Heart right ventricle (tissue), 16 donors: ENCODE measurements around the gene ZNF778. TPM values are rescaled to one million over a fixed set of nuclear protein-coding genes. Genes with fewer than 3 reads are reported as not detected.

Experiments
- ATAC-seq, 8 donors: fragments of 200-7000 bp; cut with Tn5 transposase; one replicate each; pipeline ENCODE4 v1.9.1; 2020; ENCODE audit warnings: mild to moderate bottlenecking in 8 of 8, moderate library complexity in 8 of 8, moderate number of reproducible peaks in 1 of 8
- DNase-seq, 2 donors: peaks; one replicate each; pipeline ENCODE4 v3.0.0-alpha.2; 2020
- H3K27ac ChIP-seq, 10 donors: fragments of 200-600 bp; sonication (generic) in 2 of 10; one replicate each; pipeline versions ENCODE4 v1.5.0 to v1.8.0; 2020 to 2022; ENCODE audit warnings: mild to moderate bottlenecking in 3 of 10
- H3K27me3 ChIP-seq, 7 donors: fragments of 200-600 bp; one replicate each; pipeline ENCODE4 v1.8.0; 2021 to 2022; ENCODE audit warnings: mild to moderate bottlenecking in 2 of 7
- H3K36me3 ChIP-seq, 9 donors: fragments of 200-600 bp; sonication (generic) in 1 of 9; one replicate each; pipeline versions ENCODE4 v1.5.0 to v1.8.0; 2020 to 2022; ENCODE audit warnings: mild to moderate bottlenecking in 2 of 9
- H3K4me1 ChIP-seq, 9 donors: fragments of 200-600 bp; sonication (generic) in 1 of 9; one replicate each; pipeline versions ENCODE4 v1.5.0 to v1.8.0; 2020 to 2022; ENCODE audit warnings: mild to moderate bottlenecking in 4 of 9
- H3K4me3 ChIP-seq, 10 donors: fragments of 200-600 bp; sonication (generic) in 2 of 10; one replicate each; pipeline versions ENCODE4 v1.5.0 to v1.8.0; 2020 to 2022; ENCODE audit warnings: mild to moderate bottlenecking in 7 of 10, moderate library complexity in 2 of 10
- H3K9me3 ChIP-seq, 11 donors: fragments of 200-600 bp in 10 of 11; sonication (generic) in 2 of 11; one replicate each; pipeline versions ENCODE4 v1.5.0 to v1.8.0; 2013 to 2022; ENCODE audit warnings: mild to moderate bottlenecking in 2 of 11, control low read depth in 1 of 11, moderate library complexity in 1 of 11
- CTCF ChIP-seq, 9 donors: fragments of 200-600 bp; sonication (generic) in 2 of 9; IDR thresholded peaks; one replicate each; pipeline versions ENCODE4 v1.5.0 to v1.8.0; 2021 to 2022; ENCODE audit warnings: antibody characterized with exemption in 9 of 9, mild to moderate bottlenecking in 5 of 9, moderate library complexity in 1 of 9
- WGBS, 2 donors: extraction: QIAGEN DNeasy Blood & Tissue Kit; methylation state at CpG; one replicate each; pipeline ENCODE4 v1.1.7; 2013; ENCODE audit warnings: inconsistent platforms in 1 of 2; 5-methylcytosine and 5-hydroxymethylcytosine counted together
- intact Hi-C, 10 donors: fragments of 100-400 bp; cut with DNase I; formaldehyde crosslinking; loops; one replicate each; pipeline versions ENCODE4 v1.11.1 to v1.14.2; 2022
- polyA plus RNA-seq, 2 donors: library from polyadenylated mRNA; stranded (reverse); fragments of 200-250 nt; gene quantifications; one replicate each; pipeline ENCODE4 v1.2.3, GENCODE V29; 2013
- total RNA-seq, 10 donors: library from RNA; stranded (reverse); fragmentation: NEBNext Ultra II Directional in 3 of 10; extraction: Animal tissue kit (Norgen Biotek cat#: 25700) in 3 of 10; gene quantifications; one replicate each; pipeline versions ENCODE4 v1.2.1 to v1.2.4, GENCODE V29; 2021 to 2023
- donor health status: Arrhythmogenic right ventricular cardiomyopathy.
- donor health status: ischemic (EF 13 %, LVEDD 7.1; RV severe dilation, severe dysfunction).
- donor health status: healthy with polysubstance abuse.
- donor health status: DM: no; HTN: yes; CAD: no.
- donor health status: DM: no; HTN: no; CAD: no.
- donor health status: ischemic (EF 25% LVEDD 6.9; RV normal size, moderate dysfunction).
- donor health status: ischemic (EF 25% LVEDD 5.7; RV mildly dilated, moderate dysfunction).
- donor health status: healthy.
- donor health status: DM: yes; HTN: yes; CAD: no.
- donor health status: Ischemic cardiomyopathy.
- donor health status: ischemic (EF 35%, LVEDD 5.7; RV mildly dilated, moderate dysfunction).
- donor health status: nonischemic (EF 11% LVEDD 7.7; RV severe dilation, severe dysfunction).
- donor health status: DM: yes; HTN: yes; CAD: no.
- donor health status: PGD.
- donor health status: ischemic (EF 29% LVEDD 5.4; RV normal size, mild dysfunction).
- donor health status: nonischemic (EF 23%, LVEDD 6.1; RV moderate dilation, normal function).

Gene ZNF778
- total and polyA plus RNA-seq, 12 donors: 1.7 to 11.3 (median 8.2) TPM

DNA sequence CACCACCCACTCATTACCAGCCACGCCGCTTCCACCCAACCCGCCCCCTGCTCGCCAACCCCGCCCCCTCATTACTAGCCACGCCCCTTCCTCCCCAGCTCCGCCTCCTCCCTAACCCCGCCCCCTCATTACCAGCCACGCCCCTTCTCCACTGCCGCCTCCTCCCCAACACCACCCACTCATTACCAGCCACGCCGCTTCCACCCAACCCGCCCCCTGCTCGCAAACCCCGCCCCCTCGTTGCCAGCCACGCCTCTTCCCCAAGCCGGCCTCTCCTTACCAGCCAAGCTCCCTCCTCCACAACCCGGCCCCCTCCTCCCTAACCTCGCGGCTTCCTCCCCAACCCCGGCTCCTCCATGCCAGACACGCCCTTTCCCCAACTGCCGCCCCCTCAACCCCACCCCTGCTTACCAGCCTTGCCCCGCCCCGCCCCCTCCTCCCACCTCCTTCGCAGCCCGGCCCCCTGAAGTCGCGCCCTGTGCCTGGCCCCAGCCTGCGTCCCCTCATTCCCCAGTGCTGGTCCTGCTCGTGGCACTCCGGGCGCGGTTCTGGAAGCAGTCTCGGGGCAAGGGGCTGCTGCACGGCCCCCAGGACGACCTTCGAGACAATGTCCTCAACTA is 24.4 kb upstream of the ZNF778 start:
- no peak for TF ChIP-seq CTCF (IDR thresholded peaks at IDR 0.05)
- Histone ChIP-seq H3K36me3 (no peaks in the 10 kb centered on the region), H3K27me3 (peaks cover 2 to 29% (median 6%) of the 10 kb centered on the region in 7 donors), H3K4me3 (no peak overlapping the region), H3K4me1 (peaks cover 0 to 12% (median 8%) of the 10 kb centered on the region in 9 donors), H3K27ac (no peak overlapping the region), H3K9me3 (no peaks in the 10 kb centered on the region)
- ATAC-seq: peak in 7 of 8 donors; percentile 40 to 63 (median 59)
- intact Hi-C loops: no loop called here
- WGBS, 2 donors: 9 to 13% methylated on average over 36 to 39 of the region's 39 CpGs
- peak; percentile 46 to 72 for DNase-seq

DNA sequence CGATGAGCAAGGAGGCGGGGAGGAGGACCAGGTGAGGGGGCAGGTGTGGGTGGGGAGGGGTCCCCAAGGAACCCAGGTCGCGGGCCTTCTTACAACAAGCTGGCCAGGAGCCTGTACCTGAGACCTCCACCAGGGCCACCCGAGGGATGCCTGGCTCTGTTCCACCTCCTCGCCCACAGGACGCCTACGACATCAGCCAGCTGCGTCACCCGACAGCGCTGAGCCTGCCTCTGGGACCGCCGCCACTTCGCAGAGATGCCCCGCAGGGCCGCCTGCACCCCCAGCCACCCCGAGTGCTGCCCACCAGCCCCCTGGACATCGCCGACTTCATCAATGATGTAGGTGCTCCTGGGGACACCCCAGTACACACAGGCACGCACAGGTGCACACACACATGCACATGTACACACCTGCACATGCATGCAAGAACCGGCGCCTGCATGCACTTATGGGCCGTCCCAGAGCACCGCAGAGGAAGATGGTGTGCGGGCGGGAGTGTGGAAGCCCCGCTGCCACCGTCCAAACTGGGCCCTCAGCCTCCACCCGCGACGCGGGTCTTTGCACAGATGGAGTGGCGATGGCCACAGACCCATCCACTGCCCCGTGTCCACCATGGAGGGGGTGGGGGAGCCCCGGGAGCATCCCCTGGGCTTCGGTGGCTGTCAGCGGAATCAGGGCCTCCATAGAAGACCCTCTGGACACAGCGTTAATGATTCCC is 23.8 kb upstream of the ZNF778 start:
- WGBS, 2 donors: 73% methylated on average over 28 to 38 of the region's 38 CpGs
- no peak for TF ChIP-seq CTCF (IDR thresholded peaks at IDR 0.05)
- H3K4me3 ChIP-seq: no peak overlapping the region
- H3K27ac ChIP-seq: no peak overlapping the region
- no peaks in the 10 kb centered on the region for H3K36me3 ChIP-seq
- H3K4me1 ChIP-seq: peaks cover 0 to 12% (median 8%) of the 10 kb centered on the region in 9 donors
- DNase-seq (no peak), ATAC-seq (peak in 2 of 8 donors; percentile 4 to 10)
- no peaks in the 10 kb centered on the region for H3K9me3 ChIP-seq
- intact Hi-C loops: no loop called here
- peaks cover 9 to 36% (median 12%) of the 10 kb centered on the region in 7 donors for H3K27me3 ChIP-seq

GRCh38 chr16:89194340-89195311 is 22.9 kb upstream of the ZNF778 start:
- H3K36me3 ChIP-seq: no peaks in the 10 kb centered on the region
- H3K4me3 ChIP-seq: no peak overlapping the region
- WGBS, 2 donors: 81 to 88% methylated on average over 43 to 45 of the region's 45 CpGs
- no peaks in the 10 kb centered on the region for H3K9me3 ChIP-seq
- ATAC-seq (no peak), DNase-seq (no peak)
- intact Hi-C loops: no loop called here
- H3K27me3 ChIP-seq: peaks cover 17 to 45% (median 21%) of the 10 kb centered on the region in 7 donors
- peaks cover 0 to 12% (median 8%) of the 10 kb centered on the region in 9 donors for H3K4me1 ChIP-seq
- H3K27ac ChIP-seq: no peak overlapping the region
- TF ChIP-seq CTCF (IDR thresholded peaks at IDR 0.05): no peak
